ENCODE results near the gene FAM200C. TPM values are rescaled to one million over a fixed set of nuclear protein-coding genes. Genes with fewer than 3 reads are reported as not detected.

FAM200C gene
- total RNA-seq, 6 experiments from 2014 or later, result 0.56 to 1.2 (median 0.95) TPM

GRCh38 chr5:160382346-160382745 lies 17.5 kb downstream of the FAM200C start:
- no peak overlapping the region for H3K27ac ChIP-seq
- H3K4me3 ChIP-seq, result no peak overlapping the region
- H3K36me3 ChIP-seq, result no peaks in the 10 kb centered on the region
- H3K4me1 ChIP-seq, result no peaks in the 10 kb centered on the region
- no peaks in the 10 kb centered on the region for H3K9me3 ChIP-seq
- DNase-seq (no peak), ATAC-seq (no peak)
- WGBS (ENCODE audit: insufficient coverage, low coverage, low lambda C conversion rate, missing lambda C conversion rate), result 66% methylated on average over 3 of the region's 3 CpGs
- H3K27me3 ChIP-seq, result no peaks in the 10 kb centered on the region
- intact Hi-C loops (cut with DNase I), result no loop called here
- no peak for TF ChIP-seq POLR2A (IDR thresholded peaks at IDR 0.05)
- no peak for TF ChIP-seq CTCF (IDR thresholded peaks at IDR 0.05)

- no peak for TF ChIP-seq CTCF (IDR thresholded peaks at IDR 0.05)
- TF ChIP-seq POLR2A (IDR thresholded peaks at IDR 0.05), result no peak
- 50% methylated on average over 2 of the region's 2 CpGs for WGBS (ENCODE audit: insufficient coverage, low coverage, low lambda C conversion rate, missing lambda C conversion rate)
- Histone ChIP-seq H3K36me3 (no peaks in the 10 kb centered on the region), H3K27ac (no peak overlapping the region), H3K9me3 (no peaks in the 10 kb centered on the region), H3K4me3 (no peak overlapping the region), H3K4me1 (no peaks in the 10 kb centered on the region), H3K27me3 (no peaks in the 10 kb centered on the region)
- no peak for DNase-seq
- no peak for ATAC-seq
- intact Hi-C loops (cut with DNase I), result no loop called here
These were observed 19.8 kb downstream of the FAM200C start for GRCh38 chr5:160380041-160380440.

- Histone ChIP-seq H3K4me1 (no peaks in the 10 kb centered on the region), H3K27ac (no peak overlapping the region), H3K27me3 (no peaks in the 10 kb centered on the region), H3K4me3 (no peak overlapping the region), H3K9me3 (no peaks in the 10 kb centered on the region), H3K36me3 (no peaks in the 10 kb centered on the region)
- DNase-seq, result no peak
- WGBS (ENCODE audit: insufficient coverage, low coverage, low lambda C conversion rate, missing lambda C conversion rate), result 65% methylated on average over 4 of the region's 4 CpGs
- TF ChIP-seq POLR2A (IDR thresholded peaks at IDR 0.05), result no peak
- TF ChIP-seq CTCF (IDR thresholded peaks at IDR 0.05), result no peak
- ATAC-seq, result peak in 1 of 4 donors; percentile 26
- intact Hi-C loops (cut with DNase I), result no loop called here
These were observed 20.3 kb downstream of the FAM200C start for GRCh38 chr5:160379511-160379910.

GRCh38 chr5:160378330-160378729 lies 21.5 kb downstream of the FAM200C start:
- no peak overlapping the region for H3K4me3 ChIP-seq
- ATAC-seq (no peak), DNase-seq (no peak)
- TF ChIP-seq CTCF (IDR thresholded peaks at IDR 0.05), result no peak
- no peak for TF ChIP-seq POLR2A (IDR thresholded peaks at IDR 0.05)
- no peaks in the 10 kb centered on the region for H3K36me3 ChIP-seq
- H3K9me3 ChIP-seq, result no peaks in the 10 kb centered on the region
- no peak overlapping the region for H3K27ac ChIP-seq
- 41% methylated on average over 2 of the region's 2 CpGs for WGBS (ENCODE audit: insufficient coverage, low coverage, low lambda C conversion rate, missing lambda C conversion rate)
- intact Hi-C loops (cut with DNase I), result no loop called here
- no peaks in the 10 kb centered on the region for H3K4me1 ChIP-seq
- H3K27me3 ChIP-seq, result no peaks in the 10 kb centered on the region

- no peaks in the 10 kb centered on the region for H3K9me3 ChIP-seq
- TF ChIP-seq POLR2A (IDR thresholded peaks at IDR 0.05) (no peak), CTCF (IDR thresholded peaks at IDR 0.05) (no peak)
- WGBS (ENCODE audit: insufficient coverage, low coverage, low lambda C conversion rate, missing lambda C conversion rate), result 69% methylated on average over 3 of the region's 5 CpGs
These were observed 22.2 kb downstream of the FAM200C start for GRCh38 chr5:160377651-160378050.

More at GRCh38 chr5:160377651-160378050, 22.2 kb downstream of the FAM200C start:
- H3K36me3 ChIP-seq, result no peaks in the 10 kb centered on the region
- H3K27ac ChIP-seq, result no peak overlapping the region
- intact Hi-C loops (cut with DNase I), result no loop called here
- no peak overlapping the region for H3K4me3 ChIP-seq
- ATAC-seq (no peak), DNase-seq (no peak)
- no peaks in the 10 kb centered on the region for H3K4me1 ChIP-seq
- no peaks in the 10 kb centered on the region for H3K27me3 ChIP-seq
